SK-N-SH treated with all-trans-retinoic acid at 6 μM for 48 hours (cell line): ENCODE data around the gene DEPDC7.

Experiments used
- ISL1 ChIP-seq: fragments of 250-450 bp; sonication (Bioruptor Pico); IDR thresholded peaks from 2 replicates; pipeline ENCODE4 v2.1.2; 2022; ENCODE audit warnings: mild to moderate bottlenecking, moderate library complexity
- SNAI2 ChIP-seq: fragments of 250-450 bp; sonication (Bioruptor Pico); IDR thresholded peaks from 2 replicates; pipeline ENCODE4 v1.5.0; 2020; ENCODE audit warnings: mild to moderate bottlenecking, moderate library complexity
- ZFP3 ChIP-seq: fragments of 250-450 bp; sonication (Bioruptor Pico); IDR thresholded peaks from 2 replicates; pipeline ENCODE4 v1.5.0; 2020; ENCODE audit warnings: mild to moderate bottlenecking, moderate library complexity
- TF ChIP-seq, protein P1 (sequence below): fragments of 250-450 bp; sonication (Bioruptor Pico); IDR thresholded peaks from 2 replicates; pipeline ENCODE4 v1.8.0; 2020; ENCODE audit warnings: mild to moderate bottlenecking, moderate library complexity, borderline replicate concordance
- TF ChIP-seq, protein P2 (sequence below): fragments of 250-450 bp; sonication (Bioruptor Pico); IDR thresholded peaks from 2 replicates; pipeline ENCODE4 v1.5.1; 2021; ENCODE audit warnings: mild to moderate bottlenecking, moderate library complexity
- TF ChIP-seq, protein P3 (sequence below): fragments of 250-450 bp; sonication (Bioruptor Pico); IDR thresholded peaks from 2 replicates; pipeline ENCODE4 v1.5.1; 2020; ENCODE audit warnings: low read depth, mild to moderate bottlenecking, moderate library complexity
- TF ChIP-seq, protein P4 (sequence below): fragments of 250-450 bp; sonication (Bioruptor Pico); IDR thresholded peaks from 2 replicates; pipeline ENCODE4 v1.5.0; 2020; ENCODE audit warnings: mild to moderate bottlenecking, moderate library complexity

DNA sequence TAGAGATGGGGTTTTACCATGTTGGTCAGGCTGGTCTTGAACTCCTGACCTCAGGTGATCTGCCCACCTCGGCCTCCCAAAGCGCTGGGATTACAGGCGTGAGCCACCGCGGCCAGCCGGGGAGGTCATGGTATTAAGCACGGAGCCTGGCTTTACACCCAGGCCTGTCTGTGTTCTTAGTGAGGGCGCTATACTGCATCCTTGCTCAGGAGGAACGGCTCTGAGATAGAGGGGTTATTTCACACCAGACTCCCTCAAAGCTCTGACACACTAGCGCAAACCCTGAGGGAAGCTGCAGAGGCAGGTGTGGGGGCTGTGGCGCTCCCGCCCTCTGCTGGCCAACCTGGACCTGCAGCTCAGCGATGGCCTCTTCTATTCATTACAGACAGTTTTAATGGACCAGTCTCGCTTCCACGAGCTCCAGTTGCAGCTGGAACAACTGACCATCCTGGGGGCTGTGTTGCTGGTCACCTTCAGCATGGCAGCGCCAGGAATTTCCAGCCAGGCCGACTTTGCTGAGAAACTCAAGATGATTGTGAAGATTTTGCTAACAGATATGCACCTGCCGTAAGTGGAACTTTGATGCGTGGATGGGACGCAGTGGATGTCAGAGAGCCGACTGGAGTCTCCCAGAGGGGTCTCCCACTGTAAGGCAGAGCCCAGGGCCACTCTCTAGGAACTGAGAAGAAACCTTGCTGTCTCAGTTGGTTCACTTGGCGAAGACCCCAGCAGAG lies 49.9 kb downstream of the DEPDC7 start:
- TF ChIP-seq, protein P1, sequence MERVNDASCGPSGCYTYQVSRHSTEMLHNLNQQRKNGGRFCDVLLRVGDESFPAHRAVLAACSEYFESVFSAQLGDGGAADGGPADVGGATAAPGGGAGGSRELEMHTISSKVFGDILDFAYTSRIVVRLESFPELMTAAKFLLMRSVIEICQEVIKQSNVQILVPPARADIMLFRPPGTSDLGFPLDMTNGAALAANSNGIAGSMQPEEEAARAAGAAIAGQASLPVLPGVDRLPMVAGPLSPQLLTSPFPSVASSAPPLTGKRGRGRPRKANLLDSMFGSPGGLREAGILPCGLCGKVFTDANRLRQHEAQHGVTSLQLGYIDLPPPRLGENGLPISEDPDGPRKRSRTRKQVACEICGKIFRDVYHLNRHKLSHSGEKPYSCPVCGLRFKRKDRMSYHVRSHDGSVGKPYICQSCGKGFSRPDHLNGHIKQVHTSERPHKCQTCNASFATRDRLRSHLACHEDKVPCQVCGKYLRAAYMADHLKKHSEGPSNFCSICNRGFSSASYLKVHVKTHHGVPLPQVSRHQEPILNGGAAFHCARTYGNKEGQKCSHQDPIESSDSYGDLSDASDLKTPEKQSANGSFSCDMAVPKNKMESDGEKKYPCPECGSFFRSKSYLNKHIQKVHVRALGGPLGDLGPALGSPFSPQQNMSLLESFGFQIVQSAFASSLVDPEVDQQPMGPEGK (CRISPR knock-in tag) = no peak
- TF ChIP-seq, protein P2, sequence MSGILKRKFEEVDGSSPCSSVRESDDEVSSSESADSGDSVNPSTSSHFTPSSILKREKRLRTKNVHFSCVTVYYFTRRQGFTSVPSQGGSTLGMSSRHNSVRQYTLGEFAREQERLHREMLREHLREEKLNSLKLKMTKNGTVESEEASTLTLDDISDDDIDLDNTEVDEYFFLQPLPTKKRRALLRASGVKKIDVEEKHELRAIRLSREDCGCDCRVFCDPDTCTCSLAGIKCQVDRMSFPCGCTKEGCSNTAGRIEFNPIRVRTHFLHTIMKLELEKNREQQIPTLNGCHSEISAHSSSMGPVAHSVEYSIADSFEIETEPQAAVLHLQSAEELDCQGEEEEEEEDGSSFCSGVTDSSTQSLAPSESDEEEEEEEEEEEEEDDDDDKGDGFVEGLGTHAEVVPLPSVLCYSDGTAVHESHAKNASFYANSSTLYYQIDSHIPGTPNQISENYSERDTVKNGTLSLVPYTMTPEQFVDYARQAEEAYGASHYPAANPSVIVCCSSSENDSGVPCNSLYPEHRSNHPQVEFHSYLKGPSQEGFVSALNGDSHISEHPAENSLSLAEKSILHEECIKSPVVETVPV (CRISPR knock-in tag) = no peak
- TF ChIP-seq, protein P3, sequence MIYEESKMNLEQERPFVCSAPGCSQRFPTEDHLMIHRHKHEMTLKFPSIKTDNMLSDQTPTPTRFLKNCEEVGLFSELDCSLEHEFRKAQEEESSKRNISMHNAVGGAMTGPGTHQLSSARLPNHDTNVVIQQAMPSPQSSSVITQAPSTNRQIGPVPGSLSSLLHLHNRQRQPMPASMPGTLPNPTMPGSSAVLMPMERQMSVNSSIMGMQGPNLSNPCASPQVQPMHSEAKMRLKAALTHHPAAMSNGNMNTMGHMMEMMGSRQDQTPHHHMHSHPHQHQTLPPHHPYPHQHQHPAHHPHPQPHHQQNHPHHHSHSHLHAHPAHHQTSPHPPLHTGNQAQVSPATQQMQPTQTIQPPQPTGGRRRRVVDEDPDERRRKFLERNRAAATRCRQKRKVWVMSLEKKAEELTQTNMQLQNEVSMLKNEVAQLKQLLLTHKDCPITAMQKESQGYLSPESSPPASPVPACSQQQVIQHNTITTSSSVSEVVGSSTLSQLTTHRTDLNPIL = no peak
- TF ChIP-seq ISL1 (no peak), SNAI2 (CRISPR knock-in tag) (no peak), ZFP3 (CRISPR knock-in tag) (no peak)
- TF ChIP-seq, protein P4, sequence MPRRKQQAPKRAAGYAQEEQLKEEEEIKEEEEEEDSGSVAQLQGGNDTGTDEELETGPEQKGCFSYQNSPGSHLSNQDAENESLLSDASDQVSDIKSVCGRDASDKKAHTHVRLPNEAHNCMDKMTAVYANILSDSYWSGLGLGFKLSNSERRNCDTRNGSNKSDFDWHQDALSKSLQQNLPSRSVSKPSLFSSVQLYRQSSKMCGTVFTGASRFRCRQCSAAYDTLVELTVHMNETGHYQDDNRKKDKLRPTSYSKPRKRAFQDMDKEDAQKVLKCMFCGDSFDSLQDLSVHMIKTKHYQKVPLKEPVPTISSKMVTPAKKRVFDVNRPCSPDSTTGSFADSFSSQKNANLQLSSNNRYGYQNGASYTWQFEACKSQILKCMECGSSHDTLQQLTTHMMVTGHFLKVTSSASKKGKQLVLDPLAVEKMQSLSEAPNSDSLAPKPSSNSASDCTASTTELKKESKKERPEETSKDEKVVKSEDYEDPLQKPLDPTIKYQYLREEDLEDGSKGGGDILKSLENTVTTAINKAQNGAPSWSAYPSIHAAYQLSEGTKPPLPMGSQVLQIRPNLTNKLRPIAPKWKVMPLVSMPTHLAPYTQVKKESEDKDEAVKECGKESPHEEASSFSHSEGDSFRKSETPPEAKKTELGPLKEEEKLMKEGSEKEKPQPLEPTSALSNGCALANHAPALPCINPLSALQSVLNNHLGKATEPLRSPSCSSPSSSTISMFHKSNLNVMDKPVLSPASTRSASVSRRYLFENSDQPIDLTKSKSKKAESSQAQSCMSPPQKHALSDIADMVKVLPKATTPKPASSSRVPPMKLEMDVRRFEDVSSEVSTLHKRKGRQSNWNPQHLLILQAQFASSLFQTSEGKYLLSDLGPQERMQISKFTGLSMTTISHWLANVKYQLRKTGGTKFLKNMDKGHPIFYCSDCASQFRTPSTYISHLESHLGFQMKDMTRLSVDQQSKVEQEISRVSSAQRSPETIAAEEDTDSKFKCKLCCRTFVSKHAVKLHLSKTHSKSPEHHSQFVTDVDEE (CRISPR knock-in tag) = no peak
